ENCODE data around the gene PHLDB1. TPM values are rescaled to one million over a fixed set of nuclear protein-coding genes. Genes with fewer than 3 reads are reported as not detected.

Gene PHLDB1
- polyA plus RNA-seq, 3 donors, result 0.17 TPM; not detected in 2

GRCh38 chr11:118639899-118640298, 32.5 kb downstream of the PHLDB1 start:
- H3K27ac Mint-ChIP-seq, result no peak overlapping the region
- WGBS (ENCODE audit: insufficient coverage), result 100% methylated on average over 3 of the region's 4 CpGs

DNA sequence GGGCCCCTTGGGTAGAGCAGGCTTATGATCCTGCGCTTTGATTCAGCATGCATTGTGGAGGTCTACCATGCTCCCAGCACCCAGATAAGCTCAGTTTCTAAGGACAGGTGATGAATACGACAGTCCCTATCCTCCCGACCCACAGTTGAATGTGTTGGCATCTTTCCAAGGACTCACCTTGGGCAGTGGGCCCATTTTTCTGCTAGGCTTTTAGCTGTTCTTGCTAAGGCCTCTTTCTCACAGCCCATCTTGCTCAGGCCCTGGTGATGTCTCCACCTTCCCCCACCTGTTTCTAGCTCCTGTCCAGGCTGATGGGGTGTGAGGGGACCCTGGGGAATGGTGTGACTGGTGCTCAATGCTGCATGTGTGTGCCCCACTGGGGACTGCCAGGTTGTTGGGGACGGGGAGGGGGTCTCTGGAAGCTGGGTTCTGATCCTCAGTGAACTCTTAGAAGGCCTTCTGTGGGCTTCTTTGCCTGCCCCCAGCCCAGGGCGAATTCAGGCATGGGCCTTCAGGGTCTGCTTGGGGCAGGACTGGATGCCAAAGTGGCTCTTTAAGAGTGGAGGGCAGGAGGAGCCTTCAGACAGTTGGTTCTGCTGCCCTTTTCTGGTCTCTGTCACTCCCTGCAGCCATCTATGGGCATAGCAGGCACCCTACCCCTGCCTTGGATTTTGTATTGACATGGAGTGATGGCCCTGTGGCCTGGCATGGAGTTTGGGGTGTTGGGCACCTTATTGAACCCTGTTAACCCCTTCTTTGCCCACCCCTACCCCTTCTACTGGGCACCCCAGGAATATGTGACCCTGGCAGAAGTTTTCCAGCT, 33.1 kb downstream of the PHLDB1 start:
- H3K4me3 Mint-ChIP-seq, result no peak overlapping the region
- no peaks in the 10 kb centered on the region for H3K9me3 Mint-ChIP-seq
- WGBS (ENCODE audit: insufficient coverage), result 88% methylated on average over 4 of the region's 5 CpGs
- Histone ChIP-seq H3K4me1 (ENCODE audit: control insufficient read depth in 1 of 2, insufficient read depth in 2 of 2, low read length in 2 of 2) (no peaks in the 10 kb centered on the region), H3K9ac (ENCODE audit: insufficient read depth, low read length, poor library complexity, severe bottlenecking) (no peak overlapping the region), H4K20me1 (ENCODE audit: insufficient read depth, low read length) (no peaks in the 10 kb centered on the region), H3K4me3 (replicated peaks in 1 of 3; ENCODE audit: low read depth in 2 of 3, low read length in 3 of 3) (no peak overlapping the region), H3K4me2 (replicated peaks; ENCODE audit: extremely low read depth, low read length, poor library complexity, severe bottlenecking) (no peak overlapping the region), H3K27me3 (ENCODE audit: control insufficient read depth in 2 of 2, insufficient read depth in 2 of 2, low read length in 2 of 2) (peaks cover 0 to 1% of the 10 kb centered on the region in 2 donors), H3K9me3 (replicated peaks in 1 of 2; ENCODE audit: control insufficient read depth in 1 of 2, insufficient read depth in 1 of 2, low read length in 2 of 2) (no peaks in the 10 kb centered on the region), H2AFZ (ENCODE audit: insufficient read depth, low read depth, low read length, poor library complexity, severe bottlenecking) (no peak overlapping the region), H3K27ac (ENCODE audit: low read depth in 1 of 2, low read length in 2 of 2) (no peak overlapping the region), H3K36me3 (replicated peaks in 1 of 2; ENCODE audit: control insufficient read depth in 1 of 2, insufficient read depth in 2 of 2, low read length in 2 of 2) (no peaks in the 10 kb centered on the region), H3K79me2 (ENCODE audit: insufficient read depth, low read length) (no peaks in the 10 kb centered on the region)
- no peaks in the 10 kb centered on the region for H3K36me3 Mint-ChIP-seq
- no peak for DNase-seq
- no peaks in the 10 kb centered on the region for H3K4me1 Mint-ChIP-seq
- no peak overlapping the region for H3K27ac Mint-ChIP-seq
- no peak for TF ChIP-seq CTCF (IDR thresholded peaks at IDR 0.05)
- H3K27me3 Mint-ChIP-seq (ENCODE audit: low read depth in 3 of 3), result peaks cover 2 to 7% (median 4%) of the 10 kb centered on the region in 3 donors
- intact Hi-C loops (cut with micrococcal nuclease), result no loop called here

More at GRCh38 chr11:118639899-118640298, 32.5 kb downstream of the PHLDB1 start:
- no peaks in the 10 kb centered on the region for H3K4me1 Mint-ChIP-seq
- H3K9ac ChIP-seq (ENCODE audit: insufficient read depth, low read length, poor library complexity, severe bottlenecking), result no peak overlapping the region
- no peaks in the 10 kb centered on the region for H3K36me3 ChIP-seq (replicated peaks in 1 of 2; ENCODE audit: control insufficient read depth in 1 of 2, insufficient read depth in 2 of 2, low read length in 2 of 2)
- H3K4me3 Mint-ChIP-seq, result no peak overlapping the region
- no peak overlapping the region for H2AFZ ChIP-seq (ENCODE audit: insufficient read depth, low read depth, low read length, poor library complexity, severe bottlenecking)
- no peak overlapping the region for H3K27ac ChIP-seq (ENCODE audit: low read depth in 1 of 2, low read length in 2 of 2)
- no peak overlapping the region for H3K4me2 ChIP-seq (replicated peaks; ENCODE audit: extremely low read depth, low read length, poor library complexity, severe bottlenecking)
- H3K4me1 ChIP-seq (ENCODE audit: control insufficient read depth in 1 of 2, insufficient read depth in 2 of 2, low read length in 2 of 2), result peaks cover under 1 to 3% of the 10 kb centered on the region in 2 donors
- H4K20me1 ChIP-seq (ENCODE audit: insufficient read depth, low read length), result no peaks in the 10 kb centered on the region
- H3K9me3 Mint-ChIP-seq, result no peaks in the 10 kb centered on the region
- no peak for TF ChIP-seq CTCF (IDR thresholded peaks at IDR 0.05)
- H3K27me3 Mint-ChIP-seq (ENCODE audit: low read depth in 3 of 3), result peaks cover 2 to 7% (median 7%) of the 10 kb centered on the region in 3 donors
- peaks cover 0 to 8% of the 10 kb centered on the region in 2 donors for H3K27me3 ChIP-seq (ENCODE audit: control insufficient read depth in 2 of 2, insufficient read depth in 2 of 2, low read length in 2 of 2)
- intact Hi-C loops (cut with micrococcal nuclease), result no loop called here
- H3K4me3 ChIP-seq (replicated peaks in 1 of 3; ENCODE audit: low read depth in 2 of 3, low read length in 3 of 3), result no peak overlapping the region
- H3K36me3 Mint-ChIP-seq, result no peaks in the 10 kb centered on the region
- H3K9me3 ChIP-seq (replicated peaks in 1 of 2; ENCODE audit: control insufficient read depth in 1 of 2, insufficient read depth in 1 of 2, low read length in 2 of 2), result no peaks in the 10 kb centered on the region
- no peaks in the 10 kb centered on the region for H3K79me2 ChIP-seq (ENCODE audit: insufficient read depth, low read length)
- no peak for DNase-seq

Measured in CD14-positive monocyte (primary cell).